CD4-positive, alpha-beta T cell treated with Interleukin-2 at 100 ng/mL for 4 hours (primary cell): ENCODE data around the gene TBX4.

Source experiments
- DNase-seq: peaks from one replicate; pipeline ENCODE4 v3.0.0-alpha.2; 2020; ENCODE audit warnings: low spot score

TBX4 gene

GRCh38 chr17:61454381-61455323, 2.4 kb downstream of the TBX4 start:
- no peak for DNase-seq

DNA sequence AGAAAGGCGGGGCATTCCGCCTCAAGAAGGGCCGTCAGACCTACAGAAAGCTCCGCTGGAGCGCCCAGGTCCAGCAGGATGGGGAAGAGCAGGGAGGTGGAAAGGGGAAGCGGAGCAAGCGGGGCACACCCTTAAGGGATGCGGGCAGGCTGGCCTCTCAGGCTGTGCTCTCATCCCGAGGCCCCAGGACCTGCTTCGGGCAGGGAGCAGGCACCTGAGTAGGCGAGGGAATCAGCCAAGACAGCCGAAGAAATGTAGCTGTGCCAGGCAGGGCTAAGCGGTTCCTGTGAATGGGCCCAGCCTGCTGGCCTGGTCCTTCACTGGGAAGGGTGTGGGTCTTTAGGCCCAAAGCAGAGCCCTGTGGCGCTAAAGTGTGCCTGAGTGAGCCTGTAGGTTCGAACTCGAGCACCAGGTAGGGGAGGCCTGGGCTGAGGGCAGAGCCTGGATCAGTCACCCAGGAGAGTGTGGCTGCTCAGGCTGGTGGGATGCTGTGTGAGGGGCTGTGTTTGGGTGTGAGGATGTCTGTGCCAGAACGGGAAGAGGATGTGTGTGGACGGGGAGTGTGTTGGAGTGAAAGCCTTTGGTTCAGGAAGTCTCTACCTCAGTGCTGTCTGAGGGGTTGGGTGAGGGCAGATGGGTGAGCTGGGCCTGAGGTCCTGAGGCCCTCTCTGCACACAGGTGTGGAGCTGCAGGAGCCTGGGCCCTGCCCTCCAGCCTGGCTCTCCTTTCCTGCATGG, 3.3 kb downstream of the TBX4 start:
- no peak for DNase-seq

GRCh38 chr17:61456061-61456681, 3.9 kb downstream of the TBX4 start:
- no peak for DNase-seq

DNA sequence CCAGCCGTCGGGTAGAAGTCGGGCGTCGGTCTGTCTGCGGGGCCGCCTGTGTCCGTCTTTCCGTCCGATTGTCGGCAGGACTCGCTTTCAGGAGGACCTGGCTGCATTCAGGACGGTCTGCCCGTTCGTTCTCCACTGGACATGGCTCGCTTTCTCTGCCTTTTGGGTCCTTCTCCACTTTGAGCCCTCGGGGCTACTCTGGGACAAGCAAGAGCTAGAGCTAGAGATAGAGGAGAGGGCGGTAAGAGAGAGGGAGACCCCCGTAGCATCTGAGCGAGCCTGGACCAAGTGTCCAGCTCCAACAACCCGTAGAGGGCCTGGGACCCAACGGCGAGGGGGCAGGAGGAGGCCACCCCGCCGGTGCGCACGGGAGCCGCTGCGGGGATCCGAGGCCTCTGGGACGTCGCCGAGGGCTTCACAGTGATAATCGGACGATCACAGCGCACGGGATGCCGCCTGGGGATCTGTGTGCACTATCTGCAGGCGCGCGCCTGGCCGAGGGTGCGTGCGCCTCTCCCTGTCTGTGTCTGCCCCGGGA, 4.5 kb downstream of the TBX4 start:
- no peak for DNase-seq

GRCh38 chr17:61457226-61457983, 5.2 kb downstream of the TBX4 start:
- no peak for DNase-seq

GRCh38 chr17:61458000-61458399, 5.8 kb downstream of the TBX4 start:
- no peak for DNase-seq

- DNase-seq = no peak
These were observed 6.4 kb downstream of the TBX4 start for GRCh38 chr17:61458421-61459141.

DNA sequence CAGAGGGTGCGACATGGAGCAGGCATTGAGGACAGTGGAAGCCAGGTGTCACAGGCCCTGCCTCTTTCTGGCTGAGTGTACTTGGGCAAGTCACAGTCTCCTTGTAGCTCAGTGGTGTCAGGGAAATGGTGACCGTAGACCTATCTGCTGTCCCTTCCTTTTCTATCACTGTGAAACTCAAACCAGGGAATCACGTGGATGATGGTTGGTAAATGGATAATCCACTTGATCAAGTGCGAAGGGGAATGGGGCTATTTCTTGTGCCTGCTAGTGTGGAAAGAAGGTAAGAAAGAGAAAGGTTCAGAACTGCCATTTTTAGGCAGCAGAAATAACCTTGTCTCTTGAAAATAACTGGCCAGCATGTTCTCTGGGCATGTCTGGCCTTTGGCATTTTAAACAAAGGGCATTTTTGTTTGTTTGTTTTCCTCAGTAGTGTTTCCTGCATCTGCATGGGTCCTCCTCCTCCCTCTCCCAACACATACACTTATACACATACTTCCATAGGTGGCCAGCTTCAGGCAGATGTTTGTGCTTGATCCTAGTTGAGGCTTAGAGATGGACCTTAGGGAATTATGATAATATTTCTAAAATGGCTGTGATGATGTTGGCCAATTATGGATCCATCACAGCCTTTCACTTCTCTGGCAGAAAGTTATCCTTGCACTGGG, 7.1 kb downstream of the TBX4 start:
- DNase-seq = no peak

DNA sequence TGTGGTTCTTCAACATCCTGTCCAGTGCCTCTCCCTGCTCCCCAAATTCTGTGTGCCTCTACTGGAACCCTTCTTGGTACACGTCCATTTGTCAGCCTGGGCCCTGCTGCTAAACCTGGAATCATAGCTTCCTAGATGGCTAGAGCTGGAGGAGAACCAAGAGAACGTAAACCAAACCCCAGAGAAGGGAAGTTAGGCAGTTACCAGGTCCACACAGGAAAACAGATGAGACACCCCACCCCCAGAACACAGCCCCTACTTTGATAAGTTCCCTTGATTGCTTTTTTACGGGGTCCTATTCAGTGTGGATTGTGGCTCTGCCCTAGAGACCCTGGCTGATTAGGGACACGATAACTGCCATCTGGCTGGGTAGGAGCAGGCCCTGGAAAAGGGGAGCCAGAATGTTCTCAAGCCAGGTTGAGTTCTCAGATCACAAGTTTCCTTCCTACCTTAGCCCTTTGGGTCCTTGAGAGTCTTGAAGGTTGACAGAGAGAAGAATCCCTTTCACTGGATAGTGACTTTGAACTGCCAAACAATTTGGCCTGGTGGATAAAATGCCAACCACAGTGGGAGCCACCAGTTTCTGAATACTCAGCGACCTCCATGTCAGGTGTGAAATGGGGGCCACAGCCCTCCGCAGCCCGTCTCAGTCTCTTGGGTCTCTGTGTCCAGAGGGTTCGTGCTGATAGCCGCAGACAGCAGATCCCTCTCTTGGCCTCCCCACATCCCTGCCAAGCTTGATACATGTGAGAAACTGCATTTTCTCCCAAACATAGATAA, 7.9 kb downstream of the TBX4 start:
- no peak for DNase-seq

GRCh38 chr17:61460796-61461585, 8.8 kb downstream of the TBX4 start:
- no peak for DNase-seq

DNA sequence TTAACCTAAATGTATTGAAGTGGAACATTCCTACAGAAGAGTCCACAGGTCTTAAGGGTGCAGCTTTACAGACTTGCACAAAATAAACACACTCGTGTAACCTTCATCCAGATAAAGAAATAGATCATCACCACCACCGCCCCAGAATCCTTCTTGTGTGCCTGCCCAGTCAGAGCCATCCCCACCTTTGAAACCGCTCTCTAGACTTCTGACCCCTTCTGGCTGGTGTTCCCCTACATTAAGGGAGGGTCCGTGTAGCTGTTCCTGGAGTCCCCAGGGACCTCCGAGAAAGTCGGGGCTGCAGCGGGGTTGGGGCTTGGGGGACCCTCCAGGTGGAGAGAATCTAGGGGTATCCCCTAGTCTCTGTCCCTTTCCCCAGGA, 9.4 kb downstream of the TBX4 start:
- DNase-seq = no peak

GRCh38 chr17:61461967-61462718, 9.9 kb downstream of the TBX4 start:
- no peak for DNase-seq

GRCh38 chr17:61462719-61463315, 10.6 kb downstream of the TBX4 start:
- DNase-seq = no peak

DNA sequence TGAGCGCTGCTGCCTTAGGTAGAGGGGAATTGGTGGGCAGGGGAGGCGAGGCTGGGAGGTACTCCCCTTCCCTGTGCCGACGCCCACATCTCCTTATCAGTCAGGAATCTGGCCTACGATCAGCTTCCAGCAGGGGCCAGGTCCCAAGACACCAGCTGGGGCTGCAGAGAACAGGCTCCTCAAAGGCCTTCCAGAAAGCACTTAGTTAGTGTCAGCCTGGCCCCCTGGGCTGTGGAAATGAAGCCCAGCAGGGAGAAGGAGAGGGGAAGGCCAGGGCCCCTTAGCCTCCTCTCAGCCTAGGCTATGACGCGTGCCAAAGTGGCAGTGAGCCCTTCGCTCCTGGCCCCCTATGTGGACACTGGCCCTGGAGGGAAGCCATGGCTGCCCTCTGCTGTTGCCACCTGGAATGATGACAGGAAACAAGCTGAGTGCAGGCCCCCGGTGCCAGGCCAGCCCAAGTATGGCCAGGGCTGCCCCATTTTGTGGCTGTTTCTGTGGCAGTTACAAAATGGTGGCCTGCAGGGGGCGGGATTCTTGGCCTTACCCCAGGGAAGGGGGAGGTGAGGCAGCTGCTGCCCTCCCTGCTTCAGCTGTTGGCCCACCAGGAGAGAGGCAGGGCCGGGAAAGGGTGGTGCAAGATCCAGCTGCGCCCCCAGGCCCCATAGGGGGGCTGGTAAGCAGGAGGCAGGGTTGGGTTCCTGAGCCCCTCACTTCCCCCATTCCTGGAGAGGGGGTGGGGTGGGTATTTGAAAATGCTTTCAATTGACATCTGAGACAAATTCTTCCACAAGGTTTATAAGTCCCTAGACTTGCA, 11.3 kb downstream of the TBX4 start:
- no peak for DNase-seq

- DNase-seq = no peak
These were observed 12.1 kb downstream of the TBX4 start for GRCh38 chr17:61464130-61464842.

DNA sequence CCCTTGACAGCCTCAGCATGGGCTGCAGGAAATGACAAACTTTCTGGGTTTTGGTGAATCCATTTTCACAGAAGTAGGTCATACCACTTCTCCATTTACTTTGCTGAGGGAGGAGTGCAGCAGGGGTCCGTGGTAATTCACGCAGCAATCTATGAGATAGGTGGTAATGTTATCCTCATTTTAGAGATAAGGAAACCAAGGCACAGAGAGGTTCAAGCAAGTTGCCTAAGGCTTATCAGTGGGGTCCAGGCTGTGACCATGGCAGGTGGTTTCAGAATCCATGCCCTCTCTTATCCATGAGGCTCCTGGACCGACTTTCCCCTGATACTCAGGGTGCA, 12.6 kb downstream of the TBX4 start:
- no peak for DNase-seq
